ENCODE data around the gene STAM.

- no peak for TF ChIP-seq POLR2A (IDR thresholded peaks at IDR 0.05)
- TF ChIP-seq CTCF (IDR thresholded peaks at IDR 0.05), result no peak
These were observed 121.7 kb downstream of the STAM start for GRCh38 chr10:17765602-17766001.

All from ovary (tissue), 3 donors.